H1 (cell line): ENCODE results near the gene ACAD10. TPM values are rescaled to one million over a fixed set of nuclear protein-coding genes. Genes with fewer than 3 reads are reported as not detected.
A peak's percentile ranks its signal among the peaks of the same experiment; 100 is the strongest.

ENCODE experiments used
- CTCF ChIA-PET: fragments of 300-600 bp; sonication (Branson Sonifier 250); formaldehyde crosslinking; loops from one replicate; lab custom pipeline; 2021; ENCODE audit not compliant: partially characterized antibody; lab: Charles Lee
- POLR2A ChIA-PET: fragments of 300-600 bp; sonication (Branson Sonifier 250); formaldehyde crosslinking; loops from one replicate; lab custom pipeline; 2021; ENCODE audit warnings: inconsistent platforms; ENCODE audit not compliant: partially characterized antibody; lab: Charles Lee
- DNase-seq, 2 experiments: peaks; one replicate each; pipeline versions ENCODE4 v3.0.0 to v3.0.0-alpha.2; 2010 to 2022; ENCODE audit warnings: low spot score in 2 of 2, low read depth in 1 of 2, mixed read lengths in 1 of 2
- FAIRE-seq: peaks from 2 replicates; lab custom pipeline; 2011; peaks lifted over from hg19 to GRCh38; lab: Jason Lieb, UNC
- H2AFZ ChIP-seq: 2 replicates; pipeline ENCODE4 v1.8.1; 2012; ENCODE audit warnings: low read length, inconsistent platforms
- H2AK5ac ChIP-seq: 2 replicates; pipeline ENCODE4 v1.6.1; 2013; ENCODE audit warnings: low read depth, low read length
- H2BK120ac ChIP-seq: replicated peaks from 2 replicates; pipeline ENCODE3; 2013; ENCODE audit warnings: low read depth, low read length, inconsistent platforms
- H2BK12ac ChIP-seq: 2 replicates; pipeline ENCODE4 v1.6.1; 2013; ENCODE audit warnings: low read depth, low read length
- H2BK15ac ChIP-seq: 2 replicates; pipeline ENCODE4 v1.6.1; 2013; ENCODE audit warnings: low read length
- H2BK20ac ChIP-seq: 2 replicates; pipeline ENCODE4 v1.6.1; 2013; ENCODE audit warnings: low read length
- H2BK5ac ChIP-seq: 2 replicates; pipeline ENCODE4 v1.6.1; 2013; ENCODE audit warnings: low read depth, low read length
- H3K14ac ChIP-seq: 2 replicates; pipeline ENCODE4 v1.6.1; 2013; ENCODE audit warnings: inconsistent platforms; ENCODE audit not compliant: insufficient read length
- H3K18ac ChIP-seq: 2 replicates; pipeline ENCODE4 v1.6.1; 2013; ENCODE audit warnings: low read length; ENCODE audit errors: extremely low read depth
- H3K23ac ChIP-seq: 2 replicates; pipeline ENCODE4 v1.6.1; 2013; ENCODE audit warnings: inconsistent platforms; ENCODE audit not compliant: insufficient read length
- H3K23me2 ChIP-seq: 2 replicates; pipeline ENCODE4 v1.6.1; 2013; ENCODE audit warnings: low read depth, low read length
- H3K27ac ChIP-seq: 2 replicates; pipeline ENCODE4 v1.6.1; 2011; ENCODE audit warnings: low read depth, low read length, inconsistent platforms
- H3K27me3 ChIP-seq, 4 experiments: replicated peaks in 1 of 4; 1 replicate in 1 of 4; 2 replicates in 3 of 4; pipeline versions ENCODE4 v1.6.1 to v1.8.1; 2011 to 2013; ENCODE audit warnings: low read length in 3 of 4, mild to moderate bottlenecking in 3 of 4, inconsistent platforms in 2 of 4, mixed read lengths in 2 of 4, moderate library complexity in 1 of 4; ENCODE audit not compliant: control insufficient read depth in 3 of 4, insufficient read depth in 3 of 4; ENCODE audit errors: extremely low read depth in 1 of 4
- H3K36me3 ChIP-seq, 4 experiments: 2 replicates each; pipeline versions ENCODE4 v1.6.1 to v1.8.1; 2011 to 2013; ENCODE audit warnings: mild to moderate bottlenecking in 4 of 4, low read length in 3 of 4, moderate library complexity in 2 of 4, control low read depth in 1 of 4, inconsistent platforms in 1 of 4; ENCODE audit not compliant: insufficient read depth in 4 of 4, control insufficient read depth in 2 of 4
- H3K4ac ChIP-seq: replicated peaks from 2 replicates; pipeline ENCODE3; 2013; ENCODE audit warnings: low read length, low read depth, mixed read lengths, inconsistent platforms; ENCODE audit not compliant: insufficient read length
- H3K4me1 ChIP-seq, 4 experiments: replicated peaks in 1 of 4; 1 replicate in 1 of 4; 2 replicates in 3 of 4; pipeline versions ENCODE4 v1.6.1 to v1.8.1; 2011 to 2013; ENCODE audit warnings: low read length in 3 of 4, inconsistent platforms in 2 of 4, mixed read lengths in 1 of 4; ENCODE audit not compliant: insufficient read depth in 4 of 4, control insufficient read depth in 3 of 4
- H3K4me2 ChIP-seq, 2 experiments: 2 replicates each; pipeline versions ENCODE4 v1.6.1 to v1.8.1; 2011 to 2013; ENCODE audit warnings: low read depth in 2 of 2, low read length in 2 of 2, control low read depth in 1 of 2, inconsistent platforms in 1 of 2, mild to moderate bottlenecking in 1 of 2; ENCODE audit not compliant: insufficient read depth in 1 of 2
- H3K4me3 ChIP-seq, 4 experiments: fragments of 200-600, 300-600 bp in 1 of 4; sonication (generic), shearing (Covaris generic), sonication (Bioruptor Twin) in 1 of 4; 2 replicates each; pipeline versions ENCODE4 v1.5.1 to v1.8.1; 2011 to 2016; ENCODE audit warnings: low read length in 4 of 4, low read depth in 3 of 4, control low read depth in 2 of 4, inconsistent platforms in 2 of 4, mild to moderate bottlenecking in 2 of 4, mixed read lengths in 1 of 4, moderate library complexity in 1 of 4; ENCODE audit not compliant: insufficient read depth in 2 of 4; ENCODE audit errors: extremely low read depth in 1 of 4
- H3K56ac ChIP-seq: replicated peaks from 2 replicates; pipeline ENCODE3; 2013; ENCODE audit warnings: low read depth, mild to moderate bottlenecking, mixed read lengths, low read length, inconsistent platforms; ENCODE audit not compliant: insufficient read length
- H3K79me1 ChIP-seq: 2 replicates; pipeline ENCODE4 v1.6.1; 2013; ENCODE audit warnings: low read depth, low read length, control low read depth
- H3K79me2 ChIP-seq, 2 experiments: 2 replicates each; pipeline versions ENCODE4 v1.6.1 to v1.8.1; 2012 to 2013; ENCODE audit warnings: low read length in 2 of 2, mild to moderate bottlenecking in 2 of 2, inconsistent platforms in 1 of 2; ENCODE audit not compliant: insufficient read depth in 2 of 2, control insufficient read depth in 1 of 2
- H3K9ac ChIP-seq, 4 experiments: replicated peaks in 1 of 4; 1 replicate in 1 of 4; 2 replicates in 3 of 4; pipeline versions ENCODE4 v1.6.1 to v1.8.1; 2011 to 2013; ENCODE audit warnings: low read depth in 3 of 4, low read length in 3 of 4, control low read depth in 2 of 4, mild to moderate bottlenecking in 2 of 4, moderate library complexity in 2 of 4, inconsistent platforms in 1 of 4; ENCODE audit errors: extremely low read depth in 1 of 4
- H3K9me3 ChIP-seq, 2 experiments: 2 replicates each; pipeline versions ENCODE4 v1.6.1 to v1.8.1; 2012 to 2013; ENCODE audit warnings: mild to moderate bottlenecking in 2 of 2, moderate library complexity in 2 of 2, control low read depth in 1 of 2, inconsistent platforms in 1 of 2, low read depth in 1 of 2, low read length in 1 of 2, mixed read lengths in 1 of 2; ENCODE audit not compliant: insufficient read depth in 2 of 2
- H4K20me1 ChIP-seq, 2 experiments: replicated peaks in 1 of 2; 2 replicates each; pipeline versions ENCODE3 to v1.8.1; 2011 to 2013; ENCODE audit warnings: inconsistent platforms in 2 of 2, low read length in 2 of 2, mild to moderate bottlenecking in 1 of 2; ENCODE audit not compliant: insufficient read depth in 2 of 2, control insufficient read depth in 1 of 2
- H4K5ac ChIP-seq: 2 replicates; pipeline ENCODE4 v1.6.1; 2013; ENCODE audit warnings: low read length, low read depth, mixed read lengths, inconsistent platforms; ENCODE audit not compliant: insufficient read length
- H4K8ac ChIP-seq: 2 replicates; pipeline ENCODE4 v1.8.0; 2013; ENCODE audit warnings: mild to moderate bottlenecking, moderate library complexity, low read length, inconsistent platforms; ENCODE audit not compliant: insufficient read depth; ENCODE audit errors: extremely low read depth
- H4K91ac ChIP-seq: replicated peaks from 2 replicates; pipeline ENCODE3; 2013; ENCODE audit warnings: low read length, mixed read lengths, inconsistent platforms; ENCODE audit not compliant: insufficient read length
- BCL11A ChIP-seq, 2 experiments: IDR thresholded peaks; one replicate each; pipeline ENCODE4 v1.6.1; 2011; ENCODE audit warnings: low read depth in 2 of 2, low read length in 2 of 2, mild to moderate bottlenecking in 2 of 2
- EP300 ChIP-seq, 2 experiments: IDR thresholded peaks; 1 replicate in 1 of 2; 2 replicates in 1 of 2; pipeline ENCODE4 v1.6.1; 2011 to 2012; ENCODE audit warnings: low read depth in 2 of 2, low read length in 2 of 2, mild to moderate bottlenecking in 2 of 2, borderline replicate concordance in 1 of 2, inconsistent platforms in 1 of 2, moderate library complexity in 1 of 2
- EZH2 ChIP-seq: fragments of 200-600 bp; sonication (generic); IDR thresholded peaks from 2 replicates; pipeline ENCODE4 v1.7.1; 2012; ENCODE audit warnings: low read depth, mild to moderate bottlenecking, moderate library complexity, low read length, inconsistent platforms; ENCODE audit not compliant: severe bottlenecking
- FOSL1 ChIP-seq: IDR thresholded peaks from 2 replicates; pipeline ENCODE4 v1.6.1; 2011; ENCODE audit warnings: mild to moderate bottlenecking, low read depth, low read length, moderate library complexity; ENCODE audit not compliant: insufficient read depth
- HDAC2 ChIP-seq, 2 experiments: fragments of 300-600 bp in 1 of 2; sonication (generic) in 1 of 2; IDR thresholded peaks; 2 replicates each; pipeline ENCODE4 v1.6.1; 2011 to 2012; ENCODE audit warnings: low read depth in 2 of 2, low read length in 2 of 2, mild to moderate bottlenecking in 2 of 2, moderate library complexity in 2 of 2, borderline replicate concordance in 1 of 2, inconsistent platforms in 1 of 2
- KDM1A ChIP-seq: fragments of 200-600, 300-600 bp; sonication (generic); IDR thresholded peaks from 2 replicates; pipeline ENCODE4 v1.7.1; 2016; ENCODE audit warnings: mild to moderate bottlenecking, low read length, borderline replicate concordance
- POLR2AphosphoS5 ChIP-seq: IDR thresholded peaks from 2 replicates; pipeline ENCODE4 v1.6.1; 2011; ENCODE audit warnings: low read depth, low read length
- RBBP5 ChIP-seq: IDR thresholded peaks from 2 replicates; pipeline ENCODE4 v1.7.1; 2012; ENCODE audit warnings: low read depth, mild to moderate bottlenecking, inconsistent platforms, low read length, moderate library complexity, borderline replicate concordance
- RFX5 ChIP-seq: IDR thresholded peaks from 2 replicates; pipeline ENCODE4 v1.6.1; 2011; ENCODE audit warnings: low read depth, low read length, improper control_type of control experiment, borderline replicate concordance
- SAP30 ChIP-seq: fragments of 300-600 bp; sonication (generic); IDR thresholded peaks from 2 replicates; pipeline ENCODE4 v1.7.1; 2012; ENCODE audit warnings: low read length, moderate library complexity, mild to moderate bottlenecking, inconsistent platforms; ENCODE audit not compliant: insufficient read depth, insufficient replicate concordance
- SUZ12 ChIP-seq: fragments of 200-600 bp; sonication (generic); IDR thresholded peaks from 2 replicates; pipeline ENCODE4 v1.6.1; 2012; ENCODE audit warnings: mild to moderate bottlenecking, inconsistent platforms, low read length, moderate library complexity, mixed read lengths
- TAF7 ChIP-seq: optimal IDR thresholded peaks from 2 replicates; pipeline ENCODE3; 2011; ENCODE audit warnings: low read depth, mild to moderate bottlenecking, inconsistent platforms, low read length, moderate library complexity, borderline replicate concordance
- WGBS, 2 experiments: shearing (Covaris generic) in 1 of 2; methylation state at CpG; one replicate each; pipeline versions ENCODE4 v1.1.6 to v1.1.7; 2013 to 2015; ENCODE audit warnings: low lambda C conversion rate in 2 of 2, mixed read lengths in 2 of 2, inconsistent platforms in 1 of 2, low coverage in 1 of 2, missing lambda C conversion rate in 1 of 2; ENCODE audit not compliant: insufficient replicate concordance in 2 of 2, insufficient coverage in 1 of 2, insufficient read length in 1 of 2; ENCODE audit errors: extremely low coverage in 1 of 2, missing lambda C conversion rate in 1 of 2; 5-methylcytosine and 5-hydroxymethylcytosine counted together
- polyA plus RNA-seq, 7 experiments: library from polyadenylated mRNA; depleted of rRNA in 3 of 7; stranded (reverse) in 5 of 7; unstranded in 2 of 7; fragments of >200 nt in 5 of 7; fragments of 200-250 nt in 2 of 7; gene quantifications; 1 replicate in 5 of 7; 2 replicates in 1 of 7; 4 replicates in 1 of 7; pipeline versions ENCODE4 v1.2.1 to v1.2.3, GENCODE V29; 2011 to 2013; ENCODE audit warnings: missing spikeins in 2 of 7, mixed read lengths in 2 of 7
- total RNA-seq: library from RNA; stranded (reverse); fragmentation: NEBNext Ultra II Directional; extraction: Animal tissue kit (Norgen Biotek cat#: 25700); gene quantifications from 2 replicates; pipeline ENCODE4 v1.2.1, GENCODE V29; 2021

Gene ACAD10
- total and polyA plus RNA-seq, 2 of the 8 experiments (the other 6 are each of a cell fraction or from before 2014, with no cell fraction given), result 17.3 to 23.3 TPM

- Histone ChIP-seq H2BK5ac (peak overlapping the region; percentile 52; the same call in 1 of the 2 replicates), H3K9me3 (no peaks in the 10 kb centered on the region), H3K27ac (no peak overlapping the region), H3K4me3 (no peak overlapping the region), H2AFZ (no peak overlapping the region), H3K4me1 (peaks cover 0 to 11% (median 8%) of the 10 kb centered on the region in 4 experiments; a peak in 2 of 7 replicates), H3K56ac (no peak overlapping the region), H2BK20ac (no peak overlapping the region), H4K8ac (no peak overlapping the region), H3K18ac (no peak overlapping the region; the same call in none of the 2 replicates), H3K14ac (no peak overlapping the region), H3K4ac (no peak overlapping the region), H3K36me3 (no peaks in the 10 kb centered on the region), H3K23me2 (no peaks in the 10 kb centered on the region), H2BK120ac (no peak overlapping the region), H4K20me1 (peaks cover 0 to 4% of the 10 kb centered on the region in 2 experiments), H3K4me2 (no peak overlapping the region), H4K5ac (no peak overlapping the region), H2AK5ac (peak overlapping the region; percentile 53; the same call in 1 of the 2 replicates), H3K79me1 (no peaks in the 10 kb centered on the region), H4K91ac (no peak overlapping the region), H3K9ac (no peak overlapping the region), H3K79me2 (no peaks in the 10 kb centered on the region), H2BK12ac (0 out of 2 replicates have a peak overlapping the region, but pooled peaks have one; percentile 17), H3K23ac (no peak overlapping the region), H3K27me3 (no peaks in the 10 kb centered on the region), H2BK15ac (no peak overlapping the region)
- CTCF ChIA-PET, result interaction anchor here (1.1 to 3.4 kb wide), 4 partner anchors 11 to 53 kb away, joined by 3 to 18 read pairs (median 8); no protein-coding TSS in a partner anchor
- POLR2A ChIA-PET, result interaction anchor here (0.5 to 4.5 kb wide), 4 partner anchors 7 to 366 kb away, joined by 3 to 18 read pairs (median 12); partner anchors contain the start of gene ALDH2
- FAIRE-seq, result no peak
- whole genome bisulfite sequencing, 2 experiments, result 93% methylated on average over 9 of the region's 9 CpGs; no CpG with 5 or more reads in 1 of the 2 experiments
- DNase-seq, result no peak
- TF ChIP-seq SAP30 (no peak), EZH2 (no peak), POLR2AphosphoS5 (no peak), RBBP5 (no peak), BCL11A (IDR thresholded peaks at IDR 0.05; ENCODE audit: low read depth in 2 of 2, low read length in 2 of 2) (no peak), KDM1A (no peak), FOSL1 (no peak), RFX5 (no peak), HDAC2 (IDR thresholded peaks at IDR 0.05; ENCODE audit: borderline replicate concordance in 1 of 2, low read depth in 2 of 2, low read length in 2 of 2) (no peak), SUZ12 (no peak), TAF7 (no peak), EP300 (IDR thresholded peaks at IDR 0.05; ENCODE audit: borderline replicate concordance in 1 of 2, low read depth in 2 of 2, low read length in 2 of 2) (no peak)
These were observed 74.1 kb downstream of the ACAD10 start for GRCh38 chr12:111759991-111760390.
